Loucy (cell line): ENCODE measurements around the gene LCMT2.

Source experiments
- CTCF ChIP-seq: fragments of 200-600 bp; sonication (generic); conservative IDR thresholded peaks from 2 replicates; pipeline ENCODE4 v1.5.1; 2014; ENCODE audit warnings: mild to moderate bottlenecking, antibody characterized with exemption, low read length
- EZH2phosphoT487 ChIP-seq: fragments of 200-600 bp; IDR thresholded peaks from 2 replicates; pipeline ENCODE4 v1.6.1; 2018; ENCODE audit warnings: antibody characterized with exemption, mild to moderate bottlenecking, moderate library complexity, borderline replicate concordance

DNA sequence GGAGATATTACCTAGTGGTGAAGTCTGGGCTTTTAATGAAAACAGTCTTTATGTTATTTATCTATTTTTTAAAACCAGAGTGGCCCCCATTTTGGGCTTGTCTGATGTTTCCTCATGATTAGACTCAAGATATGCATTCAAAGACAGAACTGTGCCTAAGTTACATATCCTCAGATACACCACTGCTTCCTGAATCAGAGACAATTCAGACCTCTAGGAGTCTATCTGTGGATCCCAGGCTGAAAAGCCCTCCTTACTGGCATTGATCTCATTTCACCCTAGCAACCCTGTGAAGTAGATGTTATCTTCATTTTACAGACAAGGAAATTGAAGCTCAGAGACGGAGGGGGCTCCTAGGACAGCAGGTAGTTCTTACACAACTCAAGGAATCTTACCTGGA, 46.8 kb downstream of the LCMT2 start:
- no peak for TF ChIP-seq CTCF
- TF ChIP-seq EZH2phosphoT487 = no peak
